Neural progenitor cell (in vitro differentiated cells): ENCODE results near the gene PRRG2. TPM values are rescaled to one million over a fixed set of nuclear protein-coding genes. Genes with fewer than 3 reads are reported as not detected.
A peak's percentile ranks its signal among the peaks of the same experiment; 100 is the strongest.

Experiments
- DNase-seq: peaks from one replicate; pipeline ENCODE4 v3.0.0-alpha.2; 2016; ENCODE audit warnings: low spot score
- H2AFZ ChIP-seq: fragments of 200-600 bp; sonication (generic); replicated peaks from 2 replicates; pipeline ENCODE4 v1.6.1; 2016; ENCODE audit warnings: antibody characterized with exemption
- H3F3A ChIP-seq: fragments of 200-600 bp; sonication (generic); 2 replicates; pipeline ENCODE4 v1.6.1; 2016; ENCODE audit warnings: antibody characterized with exemption, low read depth
- H3K27ac ChIP-seq: fragments of 200-600 bp; sonication (generic); 2 replicates; pipeline ENCODE4 v1.5.1; 2016; ENCODE audit warnings: mild to moderate bottlenecking
- H3K27me3 ChIP-seq: fragments of 200-600 bp; sonication (generic); 2 replicates; pipeline ENCODE4 v1.6.1; 2016; ENCODE audit warnings: mild to moderate bottlenecking, moderate library complexity
- H3K36me3 ChIP-seq: fragments of 200-600 bp; sonication (generic); 2 replicates; pipeline ENCODE4 v1.5.1; 2016
- H3K4me1 ChIP-seq: fragments of 200-600 bp; sonication (generic); 2 replicates; pipeline ENCODE4 v1.6.1; 2016; ENCODE audit warnings: mixed run types
- H3K4me2 ChIP-seq: fragments of 200-600 bp; sonication (generic); 2 replicates; pipeline ENCODE4 v1.6.1; 2016
- H3K4me3 ChIP-seq: fragments of 200-600 bp; sonication (generic); 2 replicates; pipeline ENCODE4 v1.5.1; 2016
- H3K79me2 ChIP-seq: fragments of 200-600 bp; sonication (generic); 2 replicates; pipeline ENCODE4 v1.6.1; 2016; ENCODE audit warnings: low read depth
- H3K9ac ChIP-seq: fragments of 200-600 bp; sonication (generic); 2 replicates; pipeline ENCODE4 v1.6.1; 2016
- H3K9me3 ChIP-seq: fragments of 200-600 bp; sonication (generic); 2 replicates; pipeline ENCODE4 v1.5.1; 2016; ENCODE audit warnings: low read depth
- H4K20me1 ChIP-seq: fragments of 200-600 bp; sonication (generic); 2 replicates; pipeline ENCODE4 v1.6.1; 2016; ENCODE audit warnings: low read depth
- H3K27ac Mint-ChIP-seq: 3 replicates; pipeline ENCODE4 v1.8.0; 2021; ENCODE audit warnings: mixed read lengths
- H3K27me3 Mint-ChIP-seq: 2 replicates; pipeline ENCODE4 v1.8.0; 2022; ENCODE audit warnings: low read depth, mild to moderate bottlenecking, inconsistent platforms, moderate library complexity, mixed read lengths; ENCODE audit not compliant: insufficient read depth
- H3K36me3 Mint-ChIP-seq: 3 replicates; pipeline ENCODE4 v1.8.0; 2021; ENCODE audit warnings: mixed read lengths
- H3K4me1 Mint-ChIP-seq: 3 replicates; pipeline ENCODE4 v1.8.0; 2021; ENCODE audit warnings: mixed read lengths
- H3K4me3 Mint-ChIP-seq: 3 replicates; pipeline ENCODE4 v1.8.0; 2021; ENCODE audit warnings: mild to moderate bottlenecking, moderate library complexity, mixed read lengths
- H3K9me3 Mint-ChIP-seq: 3 replicates; pipeline ENCODE4 v1.8.0; 2020; ENCODE audit warnings: mixed read lengths
- CTCF ChIP-seq: fragments of 200-600 bp; sonication (generic); IDR thresholded peaks from 2 replicates; pipeline ENCODE4 v1.5.1; 2017; ENCODE audit warnings: antibody characterized with exemption, mild to moderate bottlenecking
- EZH2 ChIP-seq: fragments of 200-600 bp; sonication (generic); IDR thresholded peaks from 2 replicates; pipeline ENCODE4 v1.6.1; 2017; ENCODE audit warnings: antibody characterized with exemption, mild to moderate bottlenecking, moderate library complexity
- EZH2phosphoT487 ChIP-seq: fragments of 200-600 bp; sonication (generic); IDR thresholded peaks from 2 replicates; pipeline ENCODE4 v1.6.1; 2017; ENCODE audit warnings: antibody characterized with exemption
- total RNA-seq: library from RNA; depleted of rRNA; stranded (reverse); fragments of >200 nt; gene quantifications from 2 replicates; pipeline ENCODE4 v1.2.3, GENCODE V29; 2015; ENCODE audit warnings: low replicate concordance

The PRRG2 gene
- total RNA-seq, 1 donor from 2014 or later: 0.09 TPM

DNA sequence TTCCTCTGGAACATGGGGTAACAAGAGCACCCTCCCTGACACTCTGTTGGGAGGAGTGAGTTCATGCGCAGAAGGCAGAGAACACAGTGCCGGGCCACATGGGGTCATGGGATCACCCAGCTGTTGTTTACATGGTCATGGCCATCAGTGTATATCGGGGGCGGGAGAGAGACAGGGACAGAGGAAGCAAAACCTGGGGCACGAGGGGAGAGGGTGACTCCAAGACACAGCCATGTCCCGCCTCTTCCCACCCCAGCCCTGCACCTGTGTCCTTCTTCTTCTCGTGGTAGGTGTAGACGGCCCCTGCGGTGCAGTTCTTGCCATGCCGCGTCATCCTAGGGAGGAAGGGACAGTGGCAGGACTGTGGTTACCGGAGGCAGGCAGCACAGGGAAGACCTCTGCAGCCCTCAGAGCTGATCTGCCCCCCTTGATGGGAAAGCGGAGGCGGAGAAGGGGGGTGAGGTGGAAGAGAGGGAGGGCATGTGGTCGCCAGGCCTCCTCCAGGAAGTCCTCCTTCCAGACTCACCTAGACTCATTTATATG lies 20.7 kb upstream of the PRRG2 start:
- no peak overlapping the region for H2AFZ ChIP-seq
- H3K4me1 ChIP-seq: peaks cover 8% of the 10 kb centered on the region
- H3K36me3 ChIP-seq: no peaks in the 10 kb centered on the region
- no peak overlapping the region for H3K4me3 ChIP-seq
- no peak for DNase-seq
- peaks cover 28% of the 10 kb centered on the region for H4K20me1 ChIP-seq
- no peaks in the 10 kb centered on the region for H3K27me3 ChIP-seq
- peaks cover 11% of the 10 kb centered on the region for H3F3A ChIP-seq
- no peaks in the 10 kb centered on the region for H3K9me3 ChIP-seq
- H3K9ac ChIP-seq: no peak overlapping the region
- H3K27ac ChIP-seq: no peak overlapping the region
- peaks cover 33% of the 10 kb centered on the region for H3K79me2 ChIP-seq
- peaks cover 2% of the 10 kb centered on the region for H3K27me3 Mint-ChIP-seq
- H3K36me3 Mint-ChIP-seq: peaks cover 17% of the 10 kb centered on the region
- TF ChIP-seq EZH2 (no peak), EZH2phosphoT487 (no peak), CTCF (no peak)
- H3K9me3 Mint-ChIP-seq: no peaks in the 10 kb centered on the region
- no peak overlapping the region for H3K4me3 Mint-ChIP-seq
- peak overlapping the region; percentile 53 for H3K27ac Mint-ChIP-seq
- H3K4me1 Mint-ChIP-seq: peaks cover 8% of the 10 kb centered on the region
- H3K4me2 ChIP-seq: no peak overlapping the region

DNA sequence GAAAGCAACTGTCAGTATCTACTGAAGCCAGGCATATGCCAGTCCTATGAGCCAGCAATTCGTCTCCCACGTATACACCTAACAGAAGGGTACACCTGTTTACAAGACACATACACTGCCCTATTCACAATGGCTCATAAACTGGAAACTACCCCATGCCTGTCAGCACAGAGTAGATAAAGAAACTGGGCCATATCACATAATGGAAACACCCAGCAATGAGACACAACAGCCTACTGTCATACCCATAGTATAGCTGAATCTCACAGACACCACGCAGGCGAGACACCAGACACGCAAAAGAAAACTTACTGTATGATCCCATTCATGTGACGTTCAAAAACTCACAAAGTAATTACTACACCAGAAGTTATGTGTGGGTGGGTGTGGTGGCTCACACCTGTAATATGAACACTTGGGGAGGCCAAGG lies 16.5 kb upstream of the PRRG2 start:
- no peak overlapping the region for H3K27ac Mint-ChIP-seq
- Histone ChIP-seq H3K79me2 (peaks cover 57% of the 10 kb centered on the region), H3K4me3 (no peak overlapping the region), H3F3A (no peaks in the 10 kb centered on the region), H2AFZ (no peak overlapping the region), H3K9me3 (no peaks in the 10 kb centered on the region), H3K4me2 (no peak overlapping the region), H3K4me1 (no peaks in the 10 kb centered on the region), H3K36me3 (no peaks in the 10 kb centered on the region), H4K20me1 (peaks cover 40% of the 10 kb centered on the region), H3K9ac (no peak overlapping the region), H3K27ac (no peak overlapping the region), H3K27me3 (no peaks in the 10 kb centered on the region)
- H3K36me3 Mint-ChIP-seq: peaks cover 8% of the 10 kb centered on the region
- no peak overlapping the region for H3K4me3 Mint-ChIP-seq
- no peaks in the 10 kb centered on the region for H3K9me3 Mint-ChIP-seq
- TF ChIP-seq EZH2 (no peak), EZH2phosphoT487 (no peak), CTCF (no peak)
- no peaks in the 10 kb centered on the region for H3K27me3 Mint-ChIP-seq
- no peaks in the 10 kb centered on the region for H3K4me1 Mint-ChIP-seq
- no peak for DNase-seq

- H3K4me3 ChIP-seq: no peak overlapping the region
- H2AFZ ChIP-seq: no peak overlapping the region
- no peaks in the 10 kb centered on the region for H3F3A ChIP-seq
- H3K4me1 Mint-ChIP-seq: peaks cover 3% of the 10 kb centered on the region
- no peak overlapping the region for H3K27ac ChIP-seq
- no peak overlapping the region for H3K27ac Mint-ChIP-seq
- no peaks in the 10 kb centered on the region for H3K4me1 ChIP-seq
- TF ChIP-seq CTCF: no peak
- no peak for TF ChIP-seq EZH2
- no peak for TF ChIP-seq EZH2phosphoT487
- peaks cover 8% of the 10 kb centered on the region for H3K36me3 Mint-ChIP-seq
- H3K27me3 ChIP-seq: no peaks in the 10 kb centered on the region
- H3K79me2 ChIP-seq: peaks cover 62% of the 10 kb centered on the region
- H3K9ac ChIP-seq: no peak overlapping the region
- H3K9me3 ChIP-seq: no peaks in the 10 kb centered on the region
- no peak overlapping the region for H3K4me3 Mint-ChIP-seq
- H3K27me3 Mint-ChIP-seq: peaks cover 3% of the 10 kb centered on the region
- no peaks in the 10 kb centered on the region for H3K9me3 Mint-ChIP-seq
- H4K20me1 ChIP-seq: peaks cover 45% of the 10 kb centered on the region
- DNase-seq: no peak
- no peaks in the 10 kb centered on the region for H3K36me3 ChIP-seq
- H3K4me2 ChIP-seq: no peak overlapping the region
Measured at GRCh38 chr19:49565261-49565660, 15.9 kb upstream of the PRRG2 start.
